CD4-positive, alpha-beta T cell treated with Interleukin-6 at 100 ng/mL for 8 hours (primary cell): ENCODE results near the gene RBM20.
"Not testable (repeated sequence)": the region's sequence is repeated elsewhere in the genome, so short reads cannot be mapped to it uniquely, and the experiment has no call there.

ENCODE experiments used
- DNase-seq: peaks from one replicate; pipeline ENCODE4 v3.0.0-alpha.2; 2020; ENCODE audit warnings: mixed read lengths, low spot score

Gene RBM20

DNA sequence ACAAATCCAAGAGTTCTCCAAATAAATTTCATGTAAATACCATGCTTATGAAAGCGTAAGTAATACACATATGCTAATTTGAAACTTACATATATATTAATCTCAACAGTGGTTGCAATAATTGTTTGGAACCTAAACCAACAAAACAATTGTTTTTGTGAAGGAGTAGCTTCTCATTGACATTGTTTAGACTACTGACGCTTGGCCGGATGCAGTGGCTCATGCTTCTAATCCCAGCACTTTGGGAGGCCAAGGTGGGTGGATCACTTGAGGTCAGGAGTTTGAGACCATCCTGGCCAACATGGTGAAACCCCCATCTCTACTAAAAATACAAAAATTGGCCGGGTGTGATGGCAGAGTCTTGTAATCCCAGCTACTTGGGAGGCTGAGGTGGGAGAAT, 61.5 kb downstream of the RBM20 start:
- not testable (repeated sequence) for DNase-seq

DNA sequence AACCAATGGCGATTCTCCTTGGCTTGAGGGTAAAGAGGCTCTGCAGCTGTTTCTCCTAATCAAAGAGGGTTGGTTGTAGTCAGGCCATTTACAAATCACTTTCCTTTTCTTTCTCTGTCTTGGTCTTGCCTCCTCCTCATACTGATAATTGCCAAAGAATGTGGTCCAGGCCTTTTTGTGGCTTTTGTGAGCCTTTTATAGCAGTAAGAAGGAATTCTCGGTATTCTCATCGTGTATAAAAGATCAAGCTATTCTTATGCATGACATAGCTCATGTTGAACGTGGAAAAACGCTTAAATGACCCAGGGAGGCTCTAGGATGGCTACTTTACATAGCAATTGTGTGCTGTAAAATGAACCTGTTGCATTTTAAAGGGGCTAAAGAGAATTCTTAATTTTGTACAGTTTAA, 62.6 kb downstream of the RBM20 start:
- DNase-seq, result no peak

DNA sequence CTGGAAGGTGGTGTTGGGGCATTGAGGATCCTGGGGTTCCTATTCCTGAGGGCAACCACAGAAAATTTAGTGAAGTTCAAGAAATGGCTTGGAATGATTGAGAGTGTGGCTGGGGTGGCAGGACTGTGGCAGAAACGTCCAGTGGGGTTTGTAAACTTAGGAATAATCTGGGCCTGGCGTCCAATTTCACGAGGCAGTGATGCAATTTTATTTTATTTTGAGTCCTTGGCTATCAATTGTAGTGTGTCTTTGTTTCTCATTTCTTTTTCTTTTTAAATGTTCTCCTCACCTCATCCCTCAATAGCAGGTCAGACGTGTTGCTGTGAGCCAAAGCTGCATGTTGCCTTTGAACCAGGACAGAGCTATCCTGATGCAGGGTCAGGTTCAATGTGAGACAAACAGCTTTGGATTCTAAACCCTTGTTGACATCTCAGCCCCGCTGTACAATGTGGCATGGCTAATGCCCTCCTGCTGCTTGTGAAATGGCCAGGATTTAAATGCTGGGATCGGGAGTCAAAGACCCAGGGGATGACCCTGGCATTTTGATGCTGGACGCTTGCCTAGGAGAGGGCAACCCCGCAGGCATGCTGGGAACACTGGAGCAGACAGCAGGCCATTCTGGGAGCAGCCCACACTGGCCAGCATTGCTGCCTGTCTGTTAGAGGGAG, 64.8 kb downstream of the RBM20 start:
- DNase-seq, result no peak

DNA sequence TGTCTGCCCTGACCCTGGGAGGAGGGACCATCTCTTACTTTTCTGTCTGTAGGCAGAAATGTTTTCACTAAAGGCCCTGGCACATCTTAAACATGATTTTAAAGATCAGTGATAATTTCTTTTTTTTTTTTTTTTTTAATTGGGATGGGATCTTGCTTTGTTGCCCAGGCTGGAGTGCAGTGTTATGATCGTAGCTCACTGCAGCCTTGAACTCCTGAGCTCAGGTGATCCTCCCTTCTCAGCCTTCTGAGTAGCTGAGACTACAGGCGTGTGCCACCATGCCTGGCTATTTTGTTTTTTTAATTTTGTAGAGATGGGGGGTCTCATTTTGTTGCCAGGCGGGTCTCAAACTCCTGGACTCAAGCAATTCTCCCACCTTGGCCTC, 65.3 kb downstream of the RBM20 start:
- DNase-seq, result no peak

DNA sequence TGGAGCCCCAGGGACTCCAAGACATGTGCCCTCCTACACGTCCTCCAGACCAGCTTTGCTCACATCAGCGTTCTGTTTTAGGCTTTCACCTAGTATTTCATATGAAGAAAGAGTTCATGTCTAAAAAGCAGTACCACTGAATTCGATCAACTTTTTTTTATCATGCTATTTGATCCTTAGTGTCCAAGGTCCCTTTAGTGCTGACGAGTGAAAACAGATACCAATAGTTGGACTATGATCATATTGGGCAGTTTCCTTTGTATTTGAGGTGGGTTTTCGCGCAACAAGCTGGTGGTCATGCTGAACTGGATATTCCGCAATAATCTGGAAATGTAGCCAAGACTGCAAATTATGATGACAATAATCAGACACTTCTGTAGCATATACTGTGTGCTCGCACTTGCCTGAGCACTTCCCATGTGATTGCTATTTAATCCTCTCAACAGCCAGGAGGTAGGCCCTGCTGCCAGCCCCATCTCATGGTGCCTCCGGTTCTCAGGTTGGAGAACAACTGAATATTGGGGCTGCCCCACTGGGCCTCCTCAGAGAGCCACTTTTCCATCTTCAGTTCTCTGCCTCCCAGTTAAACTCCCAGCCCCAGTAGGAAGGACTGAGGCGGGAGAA, 65.9 kb downstream of the RBM20 start:
- DNase-seq, result no peak

DNA sequence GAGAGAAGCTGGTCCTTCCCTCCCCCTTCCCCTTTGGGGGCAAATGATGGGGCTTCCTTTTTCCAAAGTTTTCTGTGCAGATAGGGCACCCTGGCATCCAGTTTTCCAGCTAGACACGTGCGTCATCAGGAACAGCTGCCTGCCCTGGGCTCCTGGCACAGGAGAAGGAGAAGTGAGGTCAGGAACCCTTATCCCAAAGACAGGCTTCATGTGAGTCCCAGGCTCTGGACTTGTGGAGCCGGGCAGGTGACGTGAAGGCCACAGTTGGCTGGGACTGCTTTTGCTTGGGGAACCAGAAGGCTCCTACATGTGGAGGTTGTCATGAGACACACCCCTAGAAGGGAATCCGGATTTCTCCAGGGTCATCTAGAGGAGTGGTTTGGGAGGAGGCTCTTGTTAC, 66.5 kb downstream of the RBM20 start:
- DNase-seq, result no peak

DNA sequence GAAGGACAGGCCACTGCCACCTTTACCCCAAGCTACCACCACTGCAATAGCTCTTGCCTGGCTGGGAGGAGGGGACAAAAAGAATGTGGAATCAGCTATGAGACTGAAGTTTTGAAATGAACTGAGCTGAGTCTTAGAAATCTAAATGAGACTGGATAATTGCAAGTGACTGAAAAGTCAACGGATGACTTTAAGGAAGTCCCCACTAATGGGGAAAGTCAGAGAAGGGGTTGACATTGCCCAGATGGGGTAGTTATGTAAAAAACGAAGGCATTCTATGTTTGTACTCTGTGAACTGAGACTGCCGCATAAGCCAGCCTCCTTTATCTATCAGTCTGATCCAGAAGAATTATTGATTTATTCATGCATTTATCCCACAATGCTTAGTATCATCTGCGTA, 67.2 kb downstream of the RBM20 start:
- no peak for DNase-seq

DNA sequence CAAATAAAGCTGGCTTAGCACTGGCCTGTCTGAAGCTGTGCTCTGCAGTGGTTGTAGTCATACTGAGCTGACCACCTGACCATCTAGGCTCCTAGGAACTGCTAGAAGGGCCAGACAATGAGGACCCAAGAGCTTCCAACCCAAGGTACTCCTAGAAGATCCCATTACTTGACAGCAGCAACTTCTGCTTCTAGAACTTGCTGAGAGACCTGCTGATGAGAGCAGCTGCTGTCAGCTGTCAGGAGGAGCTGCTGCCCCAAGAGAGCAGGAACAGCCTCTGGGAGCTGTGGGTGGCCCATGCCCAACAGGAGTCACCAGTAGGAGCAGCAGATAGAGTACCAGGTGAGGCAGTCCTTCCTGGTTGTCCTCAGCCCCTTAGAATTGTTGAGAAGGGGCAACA, 70.2 kb downstream of the RBM20 start:
- DNase-seq, result no peak

DNA sequence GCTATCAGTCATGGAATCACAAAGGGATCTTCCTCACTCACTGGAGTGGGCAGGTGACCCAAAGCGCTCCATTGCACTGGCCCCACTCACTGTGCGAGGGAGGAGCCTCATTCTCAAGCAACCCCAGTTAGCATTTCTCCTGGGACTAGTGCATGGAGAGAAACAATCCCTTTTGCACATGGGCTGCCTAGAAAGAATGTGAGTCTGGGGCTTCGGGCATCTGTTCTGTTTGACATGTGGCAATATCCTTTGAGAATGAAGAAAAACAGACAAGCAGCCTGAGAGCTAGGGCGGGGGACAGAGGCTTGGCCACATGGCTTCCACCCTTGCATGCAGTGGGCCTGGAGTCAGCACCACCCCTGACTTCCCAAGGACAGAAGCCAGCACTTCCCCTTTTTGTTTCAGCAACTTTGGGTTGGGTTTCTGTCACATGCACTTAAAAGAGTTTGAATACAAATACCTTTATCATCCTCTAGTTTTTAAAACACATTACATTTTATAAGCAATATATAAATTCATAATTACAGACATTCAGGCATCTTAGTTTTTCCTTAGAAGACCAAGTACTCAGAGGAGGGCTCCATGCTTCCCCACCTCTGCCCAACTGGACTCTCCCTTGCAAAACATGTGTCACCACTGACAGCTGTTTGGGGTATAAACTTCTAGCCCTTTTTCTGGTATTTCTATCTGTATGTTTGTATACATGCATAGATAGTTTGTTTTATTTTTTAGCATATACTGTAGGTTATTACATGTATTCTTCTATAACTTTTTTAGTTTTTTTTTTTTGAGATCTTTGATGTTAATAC, 73.8 kb downstream of the RBM20 start:
- DNase-seq, result no peak

DNA sequence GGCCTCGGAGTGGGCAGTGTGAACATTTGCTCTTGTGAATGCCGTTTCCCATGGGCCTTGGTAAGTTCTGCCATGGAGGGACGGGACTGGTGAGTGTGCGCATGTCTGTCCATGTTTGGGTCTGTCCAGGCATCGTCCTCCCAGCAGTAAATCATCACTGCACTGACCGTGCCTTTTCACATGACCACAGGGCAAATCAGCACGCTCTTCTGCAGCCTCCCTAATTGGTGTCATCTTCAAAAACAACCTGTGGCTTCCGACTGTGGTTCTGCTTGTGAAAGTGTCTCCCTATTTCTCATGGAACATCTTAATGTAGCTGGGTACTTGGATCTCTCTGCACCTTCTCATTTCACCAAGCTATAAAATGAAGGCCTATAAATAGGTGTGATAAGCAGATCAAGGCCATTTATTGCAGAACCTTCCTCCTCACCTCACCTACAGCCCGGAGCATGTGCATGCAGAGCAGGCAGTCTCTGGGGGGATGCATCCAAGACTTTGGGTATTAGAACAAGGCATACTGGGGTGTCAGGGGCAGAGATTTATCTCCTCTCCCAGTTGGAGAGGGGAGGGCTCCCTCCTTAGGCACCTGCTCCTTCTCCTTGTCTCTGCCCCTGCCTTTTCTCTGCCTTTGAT, 77.4 kb downstream of the RBM20 start:
- DNase-seq, result no peak

DNA sequence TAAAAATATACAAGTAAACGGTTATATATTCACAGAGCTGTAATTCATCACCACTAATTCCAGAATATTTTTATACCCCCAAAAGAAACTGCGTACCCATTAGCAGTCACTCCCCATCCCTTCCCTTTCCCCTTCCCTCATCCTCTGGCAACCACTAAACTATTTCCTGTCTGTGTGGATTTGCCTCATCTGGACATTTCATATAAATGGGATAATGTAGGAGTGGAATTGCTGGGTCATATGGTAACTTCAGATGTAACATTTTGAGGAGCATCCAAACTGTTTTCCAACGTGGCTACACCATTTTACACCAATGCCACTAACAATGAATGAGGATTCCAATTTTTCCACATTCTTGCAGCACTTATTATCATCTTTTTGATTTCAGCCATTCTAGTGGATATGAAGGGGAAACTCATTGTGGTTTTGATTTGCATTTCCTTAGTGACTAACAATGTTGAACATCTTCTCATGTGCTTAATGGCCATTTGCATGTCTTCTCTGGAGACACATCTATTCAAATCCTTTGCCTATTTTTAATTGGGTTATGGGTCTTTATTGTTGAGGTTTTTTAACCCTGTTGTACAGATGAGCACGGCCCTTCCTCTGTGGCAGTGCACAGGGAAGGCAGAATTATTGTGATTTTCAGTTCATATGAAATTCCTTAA, 79.2 kb downstream of the RBM20 start:
- DNase-seq, result no peak

DNA sequence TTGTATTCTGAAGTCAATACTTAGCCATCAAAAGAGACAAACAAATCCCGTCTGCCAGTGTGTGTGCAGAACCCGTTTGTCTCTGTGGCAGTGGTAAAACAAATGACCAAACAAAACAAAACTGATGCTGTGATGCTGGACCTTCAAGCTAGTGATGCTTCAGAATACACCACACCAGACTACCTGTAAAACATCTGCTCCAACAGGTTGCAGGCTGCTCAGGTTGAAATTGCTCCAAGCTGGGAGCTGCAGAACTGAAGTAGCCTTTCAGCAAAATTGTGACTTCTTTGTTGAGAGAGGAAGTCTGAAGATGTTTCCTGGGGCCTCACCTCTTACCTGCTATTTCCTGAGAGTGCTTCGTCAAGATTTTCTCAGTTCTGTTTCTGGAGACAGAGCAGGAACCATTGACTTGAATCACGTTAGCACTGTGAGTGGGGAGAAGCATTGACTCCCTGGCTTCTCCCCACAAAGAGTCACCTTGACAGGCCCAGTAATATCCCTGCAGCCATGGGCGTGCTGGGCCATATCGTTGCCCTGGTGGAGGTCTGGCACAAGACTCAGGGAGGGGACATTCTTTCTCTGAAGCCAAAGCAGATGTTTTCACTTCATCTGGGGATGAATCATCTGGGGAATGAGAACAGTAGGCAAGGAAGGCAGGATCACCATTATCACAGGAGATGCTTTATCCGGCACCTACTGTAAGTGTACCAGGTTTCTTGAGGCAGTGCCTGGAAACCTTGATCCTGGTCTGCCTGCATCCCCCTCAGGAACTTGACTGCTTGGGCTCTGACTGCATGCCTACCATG, 80.2 kb downstream of the RBM20 start:
- DNase-seq, result peak; percentile 28

DNA sequence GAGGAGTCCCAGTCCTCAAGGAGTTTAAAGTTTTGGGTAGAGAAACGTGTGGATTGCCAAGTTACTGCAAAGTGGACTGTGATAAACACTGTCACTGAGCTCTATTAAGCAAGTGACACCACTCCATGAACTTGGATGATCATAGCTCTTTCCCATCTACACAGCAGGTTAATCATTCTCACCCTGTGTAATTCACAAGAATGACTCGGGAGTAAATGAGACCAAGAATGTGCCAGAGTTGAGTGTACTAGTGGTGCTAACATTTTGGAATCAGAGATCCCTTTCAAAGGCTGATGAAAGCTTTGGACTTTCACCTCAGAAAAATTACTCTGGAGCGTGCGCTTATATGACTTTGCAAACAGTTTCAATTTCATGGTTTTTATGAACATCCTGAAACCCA, 80.8 kb downstream of the RBM20 start:
- DNase-seq, result no peak

DNA sequence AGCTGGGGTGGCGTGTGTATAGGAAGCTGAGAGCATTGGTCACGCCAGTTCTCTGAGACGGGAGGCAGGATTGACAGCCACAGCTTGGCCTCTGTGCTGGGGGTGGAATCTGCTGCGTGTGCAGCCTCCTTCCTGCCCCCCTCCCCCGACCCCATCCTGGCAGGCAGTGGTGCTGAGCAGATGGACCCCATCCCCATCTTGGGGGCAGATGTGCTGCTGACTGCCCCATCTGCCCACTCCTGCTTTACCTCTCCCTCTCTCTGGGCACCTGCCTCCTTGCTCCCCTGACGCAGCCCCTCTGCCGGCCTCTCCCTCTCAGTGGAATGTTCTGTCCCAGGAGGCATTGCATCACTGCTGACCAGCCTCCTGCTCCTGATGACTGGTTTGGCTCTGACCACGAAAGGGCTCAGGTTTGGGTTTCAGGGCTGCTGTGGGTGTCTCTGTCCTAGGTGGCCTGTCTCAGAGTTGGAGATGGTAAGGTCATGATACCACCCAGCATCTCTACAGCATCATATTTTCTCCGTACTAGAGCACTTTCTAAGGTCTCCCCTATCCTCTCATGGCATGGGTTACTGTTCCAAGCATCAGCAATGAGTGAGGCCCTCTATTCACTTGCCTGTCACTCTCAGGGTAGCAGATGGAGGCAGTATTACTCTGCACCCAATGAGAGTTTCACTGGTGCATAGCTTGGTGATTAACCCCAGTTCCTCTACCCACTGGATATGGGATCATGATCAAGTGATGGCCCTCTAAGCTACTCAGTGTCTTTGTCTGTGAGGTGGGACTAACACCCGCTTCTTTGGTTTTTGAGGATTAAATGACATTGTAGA, 81.9 kb downstream of the RBM20 start:
- DNase-seq, result no peak

DNA sequence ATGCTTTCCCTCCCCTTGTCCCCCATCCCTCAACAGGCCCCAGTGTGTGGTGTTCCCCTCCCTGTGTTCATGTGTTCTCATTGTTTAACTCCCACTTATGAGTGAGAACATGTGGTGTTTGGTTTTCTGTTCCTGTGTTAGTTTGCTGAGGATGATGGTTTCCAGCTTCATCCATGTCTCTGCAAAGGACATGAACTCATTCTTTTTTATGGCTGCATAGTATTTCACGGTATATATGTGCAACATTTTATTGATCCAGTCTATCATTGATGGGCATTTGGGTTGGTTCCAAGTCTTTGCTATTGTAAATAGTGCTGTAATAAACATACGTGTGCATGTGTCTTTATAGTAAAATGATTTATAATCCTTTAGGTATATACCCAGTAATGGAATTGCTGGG, 83.6 kb downstream of the RBM20 start:
- not testable (repeated sequence) for DNase-seq

DNA sequence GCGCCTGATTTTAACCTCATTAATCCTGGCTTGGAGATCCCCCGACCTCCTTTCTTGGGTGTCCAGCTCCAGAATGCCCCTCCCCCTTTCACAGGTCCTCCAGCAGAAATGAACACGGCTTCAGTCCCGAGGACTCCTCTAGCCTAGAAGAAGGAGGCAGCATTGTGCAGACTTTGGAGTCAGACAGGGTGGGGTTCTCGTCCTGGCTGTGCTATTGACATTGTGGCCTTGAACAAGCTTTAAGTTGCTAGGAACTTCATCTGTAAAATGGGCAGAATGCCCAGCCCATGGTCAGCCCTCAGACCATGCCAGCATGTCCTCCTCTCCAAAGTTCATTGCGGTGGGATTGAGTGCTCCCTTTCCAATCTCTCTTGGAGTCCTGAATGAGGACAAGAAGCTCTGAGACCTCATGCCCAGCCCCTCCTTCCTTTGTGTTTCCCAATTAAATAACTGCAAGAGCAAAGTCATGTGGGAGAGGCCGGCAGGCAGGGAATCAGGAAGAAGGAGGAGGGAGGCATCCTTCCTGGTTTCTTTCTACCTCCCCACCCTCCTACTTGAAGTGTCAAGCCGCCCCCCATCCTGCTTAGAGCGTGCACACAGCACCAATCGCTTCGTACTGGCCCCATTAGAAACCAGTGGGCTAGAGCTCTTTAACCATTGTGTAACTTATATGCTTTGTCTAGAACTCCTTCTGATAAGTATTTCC, 86.4 kb downstream of the RBM20 start:
- DNase-seq, result no peak

DNA sequence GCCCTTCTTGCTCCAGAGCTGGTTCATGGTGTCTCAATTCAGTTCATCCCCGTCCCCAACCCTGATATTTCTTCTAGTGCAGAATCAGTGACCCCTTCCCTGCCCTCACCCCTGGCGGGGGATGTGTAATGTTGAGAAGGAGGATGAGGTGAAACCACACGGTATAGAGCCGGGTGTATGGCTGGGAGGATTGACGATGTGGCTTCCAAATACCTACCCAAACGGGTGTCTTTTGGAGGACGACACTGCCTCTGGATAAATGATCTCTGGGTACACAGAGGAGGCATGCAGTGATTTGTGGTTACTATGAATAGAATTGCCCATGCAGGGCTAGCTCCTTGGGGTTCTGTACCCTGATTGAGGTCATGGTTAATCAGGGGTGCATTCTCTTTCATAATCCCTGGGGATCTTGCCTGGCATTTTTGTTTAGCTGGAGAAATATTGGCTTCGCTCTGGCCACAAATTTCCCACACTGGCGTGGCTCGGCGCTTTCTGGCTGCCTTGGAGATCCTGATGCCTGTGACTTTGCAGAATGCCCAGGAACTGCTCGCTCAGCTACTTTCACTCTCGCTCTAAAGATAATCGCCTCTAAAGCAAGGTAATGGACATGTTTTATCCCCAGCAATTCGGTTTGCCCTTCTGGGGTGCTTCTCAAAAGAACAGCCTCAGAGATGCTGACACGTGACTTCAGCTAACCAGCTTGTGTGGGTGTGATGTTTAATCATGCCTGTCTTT, 89.2 kb downstream of the RBM20 start:
- no peak for DNase-seq

DNA sequence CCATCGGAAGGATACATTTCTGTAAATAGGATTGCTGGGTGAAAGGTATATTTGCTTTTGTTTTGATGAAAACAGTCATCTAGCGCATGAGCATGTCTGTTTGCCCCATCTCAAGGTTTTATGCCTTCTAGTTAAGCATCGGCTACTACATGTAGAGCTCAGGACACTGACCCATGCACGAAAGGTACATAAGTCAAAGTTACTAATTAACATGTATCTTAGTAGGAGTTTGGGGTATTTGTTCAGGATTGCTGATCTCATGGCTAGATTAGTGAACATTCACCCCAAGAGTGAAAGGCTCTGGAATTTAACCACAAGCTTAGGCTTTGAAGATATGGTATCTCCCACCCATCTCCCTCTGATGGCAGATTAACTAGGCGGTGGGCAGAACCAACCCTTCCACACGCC, 91.5 kb downstream of the RBM20 start:
- DNase-seq, result no peak
